HT-29 (cell line): ENCODE measurements around the gene ASS1. TPM values are rescaled to one million over a fixed set of nuclear protein-coding genes. Genes with fewer than 3 reads are reported as not detected.
A peak's percentile ranks its signal among the peaks of the same experiment; 100 is the strongest.

Source experiments
- DNase-seq: peaks from one replicate; pipeline ENCODE4 v3.0.0-alpha.2; 2015; ENCODE audit warnings: low spot score
- total RNA-seq: library from RNA; depleted of rRNA; stranded (reverse); fragments of >200 nt; shearing (Covaris generic); gene quantifications from 2 replicates; pipeline ENCODE4 v1.2.3, GENCODE V29; 2014

Gene ASS1
- total RNA-seq, 1 experiment from 2014 or later = 33.5 TPM

DNA sequence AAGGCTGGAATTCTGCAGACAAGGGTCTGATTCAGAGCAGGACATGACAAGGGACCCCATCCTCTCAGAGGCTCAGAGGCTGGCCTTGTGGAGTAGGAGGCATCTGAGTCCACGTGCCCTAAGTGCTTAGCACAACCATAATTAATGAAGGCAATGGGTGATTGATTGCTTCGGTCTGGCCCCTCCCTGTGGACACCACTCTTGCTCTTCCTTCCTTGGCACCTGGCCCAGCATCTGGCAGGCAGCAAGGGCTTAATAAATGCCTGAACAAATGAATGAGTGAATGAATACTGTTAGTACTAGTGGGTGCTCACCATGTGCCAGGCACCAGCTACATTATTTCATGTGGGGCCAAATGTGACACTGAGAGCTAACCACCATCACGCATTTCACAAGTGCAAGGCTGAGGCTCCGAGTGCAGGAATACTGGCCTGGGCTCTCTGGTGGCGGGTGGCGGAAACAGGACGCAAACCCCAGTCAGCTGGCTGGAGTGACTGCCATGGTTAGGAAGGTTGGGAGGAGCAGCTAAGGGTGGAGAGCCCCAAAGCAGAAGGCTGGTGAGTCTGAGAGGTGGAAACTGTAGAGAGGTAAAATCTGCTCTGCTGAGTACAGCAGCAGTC is 53.6 kb downstream of the ASS1 start:
- DNase-seq = peak; percentile 11

DNA sequence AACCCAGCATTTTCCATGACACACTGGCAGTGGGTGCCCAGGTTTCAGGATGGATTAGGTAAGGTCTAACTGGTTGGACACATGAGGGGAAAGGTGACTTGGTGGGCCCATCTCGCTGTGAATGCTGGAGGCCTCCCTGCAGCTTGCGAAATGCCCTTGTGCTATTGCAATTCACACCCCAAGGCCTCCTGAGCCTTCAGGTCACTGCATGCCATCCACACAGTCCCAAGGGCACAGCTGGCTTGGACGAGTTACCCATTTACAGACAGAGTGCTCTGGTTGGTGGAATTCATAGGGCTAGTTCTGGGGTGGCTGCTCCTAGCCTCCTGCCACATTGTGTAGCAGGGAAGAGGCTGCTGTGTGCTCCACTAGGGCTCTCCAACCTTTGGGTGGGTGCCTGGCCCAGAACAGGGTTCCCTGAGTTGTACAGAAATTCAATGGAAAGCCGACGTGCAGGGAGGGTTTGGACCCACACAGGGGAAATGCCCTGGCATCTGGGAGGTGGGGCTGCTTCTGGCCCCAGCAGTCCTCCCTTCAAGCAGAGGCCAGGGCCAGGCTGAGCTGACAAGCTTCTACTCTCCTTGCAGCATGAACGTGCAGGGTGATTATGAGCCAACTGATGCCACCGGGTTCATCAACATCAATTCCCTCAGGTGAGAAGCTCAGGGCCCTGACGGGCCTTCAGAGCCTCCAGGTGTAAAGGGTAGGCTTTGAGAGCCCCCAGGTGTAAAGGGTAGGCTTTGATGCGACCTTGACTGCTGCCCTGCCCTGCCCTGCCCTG is 54.3 kb downstream of the ASS1 start:
- DNase-seq = peak; percentile 18

DNA sequence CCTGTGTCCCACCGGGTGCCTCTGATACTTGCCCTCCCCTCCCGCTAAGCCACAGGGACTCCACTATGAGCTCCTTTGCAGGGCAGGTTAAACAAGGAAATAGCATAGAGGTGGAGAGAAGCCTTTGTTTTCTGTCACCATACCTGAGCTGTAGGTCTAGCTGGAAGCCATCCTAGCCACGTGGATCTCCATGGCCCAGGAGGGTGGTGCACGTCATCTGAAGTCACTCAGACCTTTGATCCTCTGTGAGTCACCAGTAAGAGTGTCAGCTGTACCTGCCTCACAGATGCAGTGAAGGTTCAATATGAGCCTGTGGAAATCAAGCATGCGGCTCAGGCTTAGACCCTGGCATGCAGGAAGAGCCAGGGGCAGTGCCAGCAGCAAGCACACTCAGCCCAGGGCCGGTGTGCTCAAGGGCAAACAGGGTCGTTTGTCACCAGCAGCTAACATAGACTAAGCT is 55.1 kb downstream of the ASS1 start:
- peak; percentile 93 for DNase-seq

DNA sequence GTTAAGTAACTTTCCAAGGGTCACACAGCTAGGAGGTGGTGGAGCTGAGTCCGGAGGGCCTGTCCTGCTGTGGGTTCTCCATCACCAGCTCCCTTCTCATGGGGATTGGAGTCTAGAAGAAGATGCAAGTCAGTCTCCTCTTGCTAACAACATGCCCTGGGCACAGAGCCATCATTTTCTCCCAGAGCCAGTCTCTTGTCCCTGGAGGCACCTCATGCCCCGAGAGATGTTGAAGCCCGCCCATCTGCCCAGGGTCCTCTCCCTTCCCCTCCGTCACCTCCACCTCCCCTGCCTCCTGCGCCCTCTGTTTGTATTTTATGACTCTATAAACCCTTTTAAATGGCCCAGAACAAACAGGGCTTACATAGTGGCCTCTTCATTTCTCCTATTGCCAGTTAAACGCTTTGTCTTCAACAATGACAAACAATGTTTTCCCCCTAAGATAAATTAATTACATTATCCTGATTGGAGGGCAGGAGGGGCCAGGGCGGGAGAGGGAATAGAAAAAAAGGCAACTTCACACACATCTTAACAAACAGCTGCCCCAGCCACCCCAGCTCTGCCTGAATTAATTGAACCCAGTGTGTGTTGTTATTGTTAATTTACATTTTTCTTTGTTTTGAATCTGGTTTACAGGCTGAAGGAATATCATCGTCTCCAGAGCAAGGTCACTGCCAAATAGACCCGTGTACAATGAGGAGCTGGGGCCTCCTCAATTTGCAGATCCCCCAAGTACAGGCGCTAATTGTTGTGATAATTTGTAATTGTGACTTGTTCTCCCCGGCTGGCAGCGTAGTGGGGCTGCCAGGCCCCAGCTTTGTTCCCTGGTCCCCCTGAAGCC is 55.8 kb downstream of the ASS1 start:
- DNase-seq = peak; percentile 43

GRCh38 chr9:130501639-130502038 is 56.9 kb downstream of the ASS1 start:
- no peak for DNase-seq

DNA sequence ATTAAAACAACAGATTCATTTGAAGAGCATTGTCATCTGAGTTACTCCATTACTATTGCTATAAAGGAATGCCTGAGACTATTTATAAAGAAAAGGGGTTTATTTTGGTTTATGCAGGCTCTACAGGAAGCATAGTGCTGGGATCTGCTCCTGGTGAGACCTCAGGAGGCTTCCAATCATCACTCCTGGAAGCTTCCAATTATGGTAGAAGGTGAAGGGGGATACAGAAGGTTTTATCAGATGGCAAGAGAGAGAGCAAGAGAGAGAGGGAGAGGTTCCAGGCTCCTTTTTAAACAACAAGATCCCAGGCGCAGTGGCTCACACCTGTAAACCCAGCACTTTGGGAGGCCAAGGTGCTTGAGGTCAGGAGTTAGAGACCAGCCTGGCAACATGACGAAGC is 63.5 kb downstream of the ASS1 start:
- DNase-seq = no peak

- no peak for DNase-seq
These were observed 67.4 kb downstream of the ASS1 start for GRCh38 chr9:130512199-130512598.

GRCh38 chr9:130513078-130513477 is 68.3 kb downstream of the ASS1 start:
- no peak for DNase-seq

- DNase-seq = no peak
These were observed 73.5 kb downstream of the ASS1 start for GRCh38 chr9:130518233-130518632.

DNA sequence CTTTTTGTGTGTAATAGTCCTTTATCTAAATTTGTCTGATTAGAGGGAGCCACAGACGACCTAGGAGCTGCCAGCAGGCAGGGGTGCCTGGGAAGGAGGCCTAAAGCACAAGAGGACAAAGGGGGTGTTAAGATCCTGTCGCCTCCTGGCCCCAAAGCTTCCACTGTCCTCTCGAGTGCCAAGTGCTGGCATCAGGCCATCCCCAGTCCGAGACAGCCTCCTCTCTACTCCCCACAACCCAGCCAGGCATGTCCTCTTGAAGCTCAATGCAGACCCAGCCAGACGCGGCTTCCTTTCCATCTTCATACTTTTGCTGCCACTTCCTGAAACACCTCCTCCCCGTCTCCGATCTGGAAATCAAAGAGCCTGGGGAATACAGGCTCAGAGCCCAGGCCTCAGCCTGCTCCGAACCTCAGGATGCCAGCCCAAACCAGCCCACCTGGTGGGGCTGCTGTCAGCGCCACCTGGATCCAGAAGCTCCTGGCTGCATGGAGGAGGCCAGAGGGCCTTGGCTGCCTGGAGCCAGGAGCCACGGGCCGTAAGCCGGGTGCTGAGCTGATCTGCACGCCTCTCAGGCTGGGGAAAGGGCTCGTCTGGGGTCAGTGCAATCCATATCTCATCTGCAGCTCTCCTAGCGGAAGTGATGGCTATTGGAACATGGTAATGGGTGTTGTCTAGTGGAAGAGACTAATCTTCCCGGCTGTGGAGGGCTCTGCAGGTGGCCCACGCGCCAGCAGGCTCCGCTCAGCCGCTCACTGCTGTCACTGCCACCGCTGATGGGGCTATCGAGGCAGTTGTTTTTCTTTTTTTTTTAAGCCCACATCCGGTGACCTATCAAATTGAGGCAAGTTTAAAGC is 74.4 kb downstream of the ASS1 start:
- no peak for DNase-seq

DNA sequence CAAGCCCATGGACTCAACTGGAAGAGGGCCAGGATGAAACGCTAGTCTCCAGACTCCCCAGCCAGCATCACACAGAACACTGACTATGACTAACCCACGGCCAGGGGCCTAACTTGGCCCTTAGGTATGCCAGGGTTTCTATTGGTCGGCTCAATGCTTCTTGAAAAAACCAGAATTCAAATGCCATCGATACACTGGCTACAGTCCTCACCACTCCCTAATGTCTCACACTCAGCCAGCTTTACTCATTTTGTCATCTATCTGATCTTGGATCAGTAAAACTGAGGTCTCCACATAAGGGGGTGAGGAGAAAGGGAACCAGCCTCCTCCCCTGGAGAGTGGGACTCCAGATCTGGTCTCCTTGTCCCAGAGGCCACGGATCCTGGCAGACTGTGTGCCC is 75.2 kb downstream of the ASS1 start:
- no peak for DNase-seq

DNA sequence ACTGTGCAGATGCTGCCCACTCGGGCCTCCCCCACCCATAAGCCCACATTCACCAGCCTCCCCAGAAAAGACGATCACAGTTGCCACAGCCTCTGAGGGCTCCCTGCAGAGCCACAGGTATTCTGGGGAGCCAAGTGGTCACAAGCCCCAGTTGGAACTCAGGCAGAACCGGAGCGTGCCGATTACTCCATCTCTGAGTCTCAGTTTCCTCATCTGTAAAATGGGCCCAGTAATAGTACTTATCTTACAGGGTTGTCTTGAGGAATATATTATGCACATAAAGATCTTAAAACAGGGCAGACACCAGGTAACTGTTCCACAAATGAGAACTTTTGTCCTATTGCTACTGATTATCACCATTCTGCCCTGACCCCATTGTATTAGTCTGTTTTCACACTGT is 77.0 kb downstream of the ASS1 start:
- DNase-seq = no peak

DNA sequence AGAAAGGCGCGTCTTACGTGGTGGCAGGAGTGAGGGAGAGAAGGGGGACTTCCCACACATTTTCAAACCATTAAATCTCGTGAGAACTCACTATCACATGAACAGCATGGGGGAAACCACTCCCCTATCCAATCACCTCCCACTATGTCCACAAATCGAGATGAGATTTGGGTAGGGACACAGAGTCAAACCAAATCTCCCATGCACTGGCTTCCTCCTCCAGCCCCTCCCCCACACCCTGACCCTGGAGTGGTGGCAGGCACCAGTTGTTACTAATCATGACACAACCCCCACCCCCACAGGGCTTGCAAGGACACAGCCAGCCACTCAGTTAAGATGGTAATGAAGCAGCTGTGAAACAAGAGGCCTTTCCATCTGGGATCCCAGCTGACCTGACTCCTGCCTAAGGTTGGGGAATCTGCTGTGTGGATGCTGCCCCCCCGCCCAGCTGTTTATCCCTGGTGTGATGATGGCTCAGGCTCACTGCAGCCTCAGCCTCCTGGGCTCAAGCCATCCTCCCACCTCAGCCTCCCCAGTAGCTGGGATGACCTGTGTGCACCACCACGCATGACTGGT is 77.6 kb downstream of the ASS1 start:
- no peak for DNase-seq

DNA sequence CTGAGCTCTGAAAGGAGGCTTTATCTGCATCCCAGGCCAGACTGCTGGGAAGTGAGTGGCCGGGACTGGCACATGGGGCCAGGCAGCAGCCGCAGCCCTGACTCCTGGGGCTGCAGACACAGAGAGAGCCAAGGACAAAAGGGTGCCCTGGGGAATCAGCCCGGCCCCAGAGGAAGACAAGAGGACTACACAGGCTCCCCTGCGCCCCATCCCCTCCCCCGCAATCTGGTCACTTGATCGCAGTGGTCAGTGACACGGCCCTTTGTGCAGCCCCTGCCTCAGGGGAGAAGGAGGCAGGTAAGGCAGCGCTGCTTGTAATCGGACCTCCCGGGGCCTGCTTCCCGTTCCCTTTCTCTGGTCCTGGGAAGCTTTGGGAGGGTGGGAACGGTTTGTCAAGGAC is 79.2 kb downstream of the ASS1 start:
- no peak for DNase-seq

DNA sequence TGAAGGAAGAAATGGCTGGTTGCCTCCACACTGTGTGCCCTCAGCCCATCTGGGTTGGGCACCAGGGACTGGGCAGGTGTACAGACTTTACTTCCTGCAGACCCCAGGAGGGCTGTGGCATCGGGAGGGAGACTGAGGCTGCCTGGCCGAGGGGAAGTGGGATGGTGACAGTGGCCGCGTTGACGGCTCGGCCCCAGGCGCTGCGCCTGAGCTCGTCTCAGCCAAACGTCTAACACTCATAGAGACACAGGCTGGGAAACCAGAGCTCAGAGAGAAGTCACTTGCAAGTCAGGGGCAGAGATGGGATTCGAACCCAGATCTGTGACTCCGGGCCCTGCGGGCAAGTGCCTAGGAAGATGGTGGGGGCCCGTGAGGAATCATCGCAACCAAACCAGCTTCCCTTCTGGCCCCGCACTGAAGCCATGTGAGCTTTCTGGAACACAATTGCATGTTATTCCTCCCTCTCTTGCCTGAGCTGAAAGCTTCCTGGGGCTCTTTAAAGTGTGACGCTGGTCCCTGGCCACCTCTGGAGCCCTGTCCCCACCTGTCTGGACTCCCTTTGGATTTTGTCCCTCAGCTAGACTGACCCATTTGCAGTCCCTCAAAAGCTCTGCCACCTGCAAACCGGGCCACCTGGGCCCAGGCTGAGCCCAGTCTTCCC is 81.6 kb downstream of the ASS1 start:
- no peak for DNase-seq

DNA sequence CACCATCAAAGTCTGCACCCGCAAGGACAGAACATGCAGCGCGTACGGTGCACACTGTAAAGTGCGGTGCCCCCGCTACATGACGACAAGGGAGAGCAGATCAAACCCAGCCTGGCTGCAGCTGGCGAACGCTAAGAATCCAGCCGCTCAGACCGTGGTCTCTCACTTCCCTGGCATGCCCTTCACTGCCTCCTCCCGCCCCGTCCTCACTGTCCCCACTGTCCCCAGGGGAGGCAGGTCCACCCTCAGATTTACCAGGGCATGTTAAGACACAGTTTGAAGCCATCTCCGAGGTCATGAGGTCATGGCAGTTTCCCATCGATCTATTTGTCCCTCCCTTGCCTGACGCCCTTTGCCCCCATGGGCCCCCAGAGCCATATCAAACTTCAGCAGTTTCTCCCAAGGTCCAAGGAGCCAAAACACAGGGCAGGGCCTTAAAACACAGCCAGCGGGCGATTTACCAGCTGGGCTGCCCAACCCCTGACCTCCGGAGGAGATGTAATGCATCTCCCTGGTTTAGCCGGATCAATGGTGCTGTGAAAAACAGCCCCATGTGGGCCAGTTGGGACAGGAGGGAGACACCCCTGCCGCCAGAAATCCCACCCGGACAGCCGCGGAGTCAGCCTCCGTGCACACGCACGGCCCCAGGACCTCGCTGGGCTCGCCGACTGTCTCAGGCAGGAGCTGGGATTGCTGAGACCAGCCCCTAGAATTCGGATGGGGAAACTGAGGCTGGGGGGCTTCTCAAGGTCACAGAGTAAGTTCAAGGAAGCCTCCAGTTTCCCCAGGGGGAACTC is 82.3 kb downstream of the ASS1 start:
- no peak for DNase-seq

DNA sequence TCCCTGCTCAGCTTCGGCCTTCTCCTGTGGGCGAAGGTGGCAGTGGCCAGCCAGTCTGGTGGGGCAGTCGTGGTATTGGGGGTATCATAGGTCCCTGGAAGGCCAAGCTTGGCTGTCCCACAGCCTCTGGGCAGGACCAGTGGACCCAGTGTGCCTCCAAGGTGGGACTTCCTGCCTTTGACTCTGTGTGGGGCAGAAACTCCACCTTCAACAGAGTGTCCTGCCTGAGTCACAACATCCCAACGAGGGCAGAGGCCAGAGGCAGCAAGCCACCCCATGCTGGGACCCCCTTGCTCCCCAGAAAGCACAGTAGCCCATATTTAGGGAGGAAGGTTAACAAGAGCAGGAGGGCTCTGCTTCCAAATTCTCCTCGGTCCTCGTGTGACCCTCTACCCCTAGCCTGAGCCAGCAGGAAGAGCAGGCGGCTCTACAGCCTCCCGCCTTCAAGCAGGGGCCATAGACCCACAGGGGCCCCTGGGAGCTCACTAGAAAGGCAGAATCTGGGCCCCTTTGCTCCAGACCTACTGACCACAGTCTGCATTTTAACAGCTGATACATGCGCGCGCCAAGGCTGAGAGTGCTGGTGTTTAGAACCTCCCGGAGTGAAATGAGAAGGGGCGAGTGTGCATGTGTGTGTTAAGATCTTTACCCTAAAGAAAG is 83.0 kb downstream of the ASS1 start:
- no peak for DNase-seq

DNA sequence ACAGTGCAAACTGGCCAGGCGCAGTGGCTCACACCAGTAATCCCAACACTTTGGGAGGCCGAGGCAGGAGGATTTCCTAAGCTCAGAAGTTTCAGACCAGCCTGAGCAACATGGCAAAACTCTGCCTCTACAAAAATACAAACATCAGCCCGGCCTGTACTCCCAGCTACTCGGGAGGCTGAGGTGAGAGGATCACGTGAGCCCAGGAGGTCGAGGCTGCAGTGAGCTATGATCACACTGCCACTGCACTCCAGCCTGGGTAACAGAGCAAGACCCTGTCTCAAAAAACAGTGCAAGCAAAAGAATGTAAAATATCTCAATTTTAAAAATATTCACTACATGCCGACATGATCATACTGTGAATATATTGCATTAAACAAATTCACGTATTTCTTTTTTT is 83.9 kb downstream of the ASS1 start:
- DNase-seq = no peak

GRCh38 chr9:130530938-130531337 is 86.2 kb downstream of the ASS1 start:
- DNase-seq = no peak
